ENCODE results near the gene HSD17B14. TPM values are rescaled to one million over a fixed set of nuclear protein-coding genes. Genes with fewer than 3 reads are reported as not detected.

Gene HSD17B14
- total RNA-seq, 2 experiments from 2014 or later = 0.47 to 0.56 TPM

- no peaks in the 10 kb centered on the region for H3K9me3 Mint-ChIP-seq
- CTCF ChIA-PET = interaction anchor here (1.1 kb wide), 1 partner anchor 18 kb away, joined by 3 read pairs; no protein-coding TSS in a partner anchor
- no peaks in the 10 kb centered on the region for H3K36me3 Mint-ChIP-seq (ENCODE audit: low read depth)
- peaks cover 3% of the 10 kb centered on the region for H3K27me3 Mint-ChIP-seq
- H3K4me3 Mint-ChIP-seq = no peak overlapping the region
- peaks cover 3% of the 10 kb centered on the region for H3K4me1 Mint-ChIP-seq (ENCODE audit: low read depth)
- ATAC-seq (no peak), DNase-seq (no peak)
- no peak for TF ChIP-seq CTCF (IDR thresholded peaks at IDR 0.05)
- intact Hi-C loops (cut with micrococcal nuclease) = no loop called here
- H3K27ac Mint-ChIP-seq = no peak overlapping the region
- POLR2A ChIA-PET = interaction anchor here (1.1 kb wide), 1 partner anchor 19 kb away, joined by 4 read pairs; no protein-coding TSS in a partner anchor
Observed at GRCh38 chr19:48777720-48778119, 58.6 kb downstream of the HSD17B14 start.

- DNase-seq = no peak
- no peak overlapping the region for H3K27ac Mint-ChIP-seq
- POLR2A ChIA-PET = no interaction called here
- CTCF ChIA-PET = no interaction called here
- TF ChIP-seq CTCF (IDR thresholded peaks at IDR 0.05) = no peak
- no peak for ATAC-seq
- no peak overlapping the region for H3K4me3 Mint-ChIP-seq
- H3K36me3 Mint-ChIP-seq (ENCODE audit: low read depth) = no peaks in the 10 kb centered on the region
- intact Hi-C loops (cut with micrococcal nuclease) = no loop called here
- no peaks in the 10 kb centered on the region for H3K27me3 Mint-ChIP-seq
- no peaks in the 10 kb centered on the region for H3K4me1 Mint-ChIP-seq (ENCODE audit: low read depth)
- H3K9me3 Mint-ChIP-seq = no peaks in the 10 kb centered on the region
Observed at GRCh38 chr19:48777139-48777538, 59.2 kb downstream of the HSD17B14 start.

- H3K36me3 Mint-ChIP-seq (ENCODE audit: low read depth) = no peaks in the 10 kb centered on the region
- H3K27ac Mint-ChIP-seq = no peak overlapping the region
- peaks cover 10% of the 10 kb centered on the region for H3K27me3 Mint-ChIP-seq
- CTCF ChIA-PET = interaction anchor here (1.2 kb wide), 1 partner anchor 15 kb away, joined by 4 read pairs; no protein-coding TSS in a partner anchor
- H3K9me3 Mint-ChIP-seq = no peaks in the 10 kb centered on the region
- POLR2A ChIA-PET = no interaction called here
- DNase-seq (no peak), ATAC-seq (no peak)
- H3K4me1 Mint-ChIP-seq (ENCODE audit: low read depth) = no peaks in the 10 kb centered on the region
- intact Hi-C loops (cut with micrococcal nuclease) = no loop called here
- no peak for TF ChIP-seq CTCF (IDR thresholded peaks at IDR 0.05)
- no peak overlapping the region for H3K4me3 Mint-ChIP-seq
Observed at GRCh38 chr19:48772503-48772953, 63.8 kb downstream of the HSD17B14 start.

- CTCF ChIA-PET = interaction anchor here (1.1 to 1.5 kb wide), 2 partner anchors 95 to 223 kb away, joined by 3 to 4 read pairs; partner anchors contain the start of gene RUVBL2
- peaks cover 11% of the 10 kb centered on the region for H3K27me3 Mint-ChIP-seq
- POLR2A ChIA-PET = interaction anchor here (1.5 kb wide), 1 partner anchor 42 kb away, joined by 4 read pairs; no protein-coding TSS in a partner anchor
- no peak overlapping the region for H3K27ac Mint-ChIP-seq
- ATAC-seq (no peak), DNase-seq (no peak)
- intact Hi-C loops (cut with micrococcal nuclease) = no loop called here
- no peaks in the 10 kb centered on the region for H3K36me3 Mint-ChIP-seq (ENCODE audit: low read depth)
- no peak for TF ChIP-seq CTCF (IDR thresholded peaks at IDR 0.05)
- no peaks in the 10 kb centered on the region for H3K4me1 Mint-ChIP-seq (ENCODE audit: low read depth)
- H3K9me3 Mint-ChIP-seq = no peaks in the 10 kb centered on the region
- no peak overlapping the region for H3K4me3 Mint-ChIP-seq
Observed at GRCh38 chr19:48770734-48771472, 65.4 kb downstream of the HSD17B14 start.

GRCh38 chr19:48770266-48770665 lies 66.0 kb downstream of the HSD17B14 start:
- no peak overlapping the region for H3K27ac Mint-ChIP-seq
- ChIA-PET POLR2A (interaction anchor here (1.5 kb wide), 1 partner anchor 42 kb away, joined by 4 read pairs; no protein-coding TSS in a partner anchor), CTCF (interaction anchor here (1.1 to 1.8 kb wide), 3 partner anchors 17 to 223 kb away, joined by 3 to 4 read pairs (median 4); partner anchors contain the start of gene RUVBL2)
- no peak overlapping the region for H3K4me3 Mint-ChIP-seq
- no peak for TF ChIP-seq CTCF (IDR thresholded peaks at IDR 0.05)
- DNase-seq = no peak
- no peaks in the 10 kb centered on the region for H3K4me1 Mint-ChIP-seq (ENCODE audit: low read depth)
- intact Hi-C loops (cut with micrococcal nuclease) = no loop called here
- peaks cover 13% of the 10 kb centered on the region for H3K27me3 Mint-ChIP-seq
- ATAC-seq = no peak
- H3K36me3 Mint-ChIP-seq (ENCODE audit: low read depth) = no peaks in the 10 kb centered on the region
- no peaks in the 10 kb centered on the region for H3K9me3 Mint-ChIP-seq
